Osteoblast (primary cell): ENCODE data around the gene SH3RF3. TPM values are rescaled to one million over a fixed set of nuclear protein-coding genes. Genes with fewer than 3 reads are reported as not detected.

Source experiments
- DNase-seq: peaks from one replicate; pipeline ENCODE4 v3.0.0; 2011; ENCODE audit warnings: low spot score, mixed read lengths; ENCODE audit not compliant: insufficient read length; ENCODE audit errors: missing footprints
- H2AFZ ChIP-seq: 2 replicates; pipeline ENCODE4 v1.6.0; 2011; ENCODE audit warnings: mild to moderate bottlenecking, low read length
- H3K27ac ChIP-seq: 2 replicates; pipeline ENCODE4 v1.5.1; 2011; ENCODE audit warnings: mild to moderate bottlenecking, low read depth, low read length, moderate library complexity
- H3K27me3 ChIP-seq: 2 replicates; pipeline ENCODE4 v1.6.0; 2012; ENCODE audit warnings: mild to moderate bottlenecking, control low read depth, inconsistent platforms, low read length, moderate library complexity; ENCODE audit not compliant: insufficient read depth
- H3K36me3 ChIP-seq: 2 replicates; pipeline ENCODE4 v1.5.1; 2011; ENCODE audit warnings: mild to moderate bottlenecking, low read length, control low read depth, moderate library complexity; ENCODE audit not compliant: insufficient read depth
- H3K4me1 ChIP-seq: 2 replicates; pipeline ENCODE4 v1.5.1; 2011; ENCODE audit warnings: mild to moderate bottlenecking, low read length, control low read depth, moderate library complexity; ENCODE audit not compliant: insufficient read depth
- H3K4me2 ChIP-seq: 2 replicates; pipeline ENCODE4 v1.6.0; 2011; ENCODE audit warnings: mild to moderate bottlenecking, low read length; ENCODE audit not compliant: insufficient read depth
- H3K4me3 ChIP-seq: fragments of 200-600 bp; sonication (generic); 3 replicates; pipeline ENCODE4 v1.5.1; 2012; ENCODE audit warnings: mild to moderate bottlenecking, low read length, inconsistent platforms; ENCODE audit not compliant: insufficient read depth
- H3K79me2 ChIP-seq: 2 replicates; pipeline ENCODE4 v1.6.0; 2012; ENCODE audit warnings: mild to moderate bottlenecking, low read length, control low read depth, inconsistent platforms; ENCODE audit not compliant: insufficient read depth
- H3K9me3 ChIP-seq: 2 replicates; pipeline ENCODE4 v1.5.1; 2011; ENCODE audit warnings: low read depth, low read length, control low read depth
- H4K20me1 ChIP-seq: 2 replicates; pipeline ENCODE4 v1.6.0; 2012; ENCODE audit warnings: mild to moderate bottlenecking, low read length, control low read depth; ENCODE audit not compliant: insufficient read depth
- total RNA-seq: library from RNA; depleted of rRNA; stranded (reverse); fragments of >200 nt; gene quantifications from 2 replicates; pipeline ENCODE4 v1.2.3, GENCODE V29; 2012
- TF ChIP-seq, protein P1 (sequence below): IDR thresholded peaks from 2 replicates; pipeline ENCODE4 v1.5.1; 2011; ENCODE audit warnings: mild to moderate bottlenecking, low read depth, low read length, moderate library complexity; ENCODE audit errors: extremely low read depth

SH3RF3 gene
- total RNA-seq, 1 donor: 14.8 TPM

DNA sequence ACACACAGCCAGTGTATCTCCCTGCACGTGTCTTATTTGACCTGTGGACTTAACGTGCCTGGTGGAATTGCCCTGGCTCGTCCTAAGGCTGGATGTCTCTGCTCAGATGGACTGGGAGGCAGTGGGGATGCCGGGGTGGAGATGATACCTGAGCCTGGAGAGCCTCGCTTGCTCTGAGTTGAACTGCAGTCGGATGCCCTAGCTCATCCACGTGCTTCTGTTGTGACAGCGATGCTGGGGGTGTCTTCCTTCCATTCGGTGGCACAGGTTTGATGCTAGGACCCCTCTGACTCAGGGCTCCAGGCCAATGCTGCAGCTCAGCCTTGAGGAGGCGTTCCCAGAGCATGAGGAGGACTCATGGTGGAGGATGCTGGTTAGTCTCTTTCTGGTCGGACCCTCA lies 117.6 kb downstream of the SH3RF3 start:
- Histone ChIP-seq H4K20me1 (peaks cover 8% of the 10 kb centered on the region), H3K27ac (no peak overlapping the region), H3K4me2 (no peak overlapping the region), H3K9me3 (no peaks in the 10 kb centered on the region), H2AFZ (no peak overlapping the region), H3K36me3 (no peaks in the 10 kb centered on the region), H3K27me3 (no peaks in the 10 kb centered on the region), H3K4me1 (peaks cover 26% of the 10 kb centered on the region), H3K4me3 (no peak overlapping the region), H3K79me2 (peaks cover 63% of the 10 kb centered on the region)
- TF ChIP-seq, protein P1, sequence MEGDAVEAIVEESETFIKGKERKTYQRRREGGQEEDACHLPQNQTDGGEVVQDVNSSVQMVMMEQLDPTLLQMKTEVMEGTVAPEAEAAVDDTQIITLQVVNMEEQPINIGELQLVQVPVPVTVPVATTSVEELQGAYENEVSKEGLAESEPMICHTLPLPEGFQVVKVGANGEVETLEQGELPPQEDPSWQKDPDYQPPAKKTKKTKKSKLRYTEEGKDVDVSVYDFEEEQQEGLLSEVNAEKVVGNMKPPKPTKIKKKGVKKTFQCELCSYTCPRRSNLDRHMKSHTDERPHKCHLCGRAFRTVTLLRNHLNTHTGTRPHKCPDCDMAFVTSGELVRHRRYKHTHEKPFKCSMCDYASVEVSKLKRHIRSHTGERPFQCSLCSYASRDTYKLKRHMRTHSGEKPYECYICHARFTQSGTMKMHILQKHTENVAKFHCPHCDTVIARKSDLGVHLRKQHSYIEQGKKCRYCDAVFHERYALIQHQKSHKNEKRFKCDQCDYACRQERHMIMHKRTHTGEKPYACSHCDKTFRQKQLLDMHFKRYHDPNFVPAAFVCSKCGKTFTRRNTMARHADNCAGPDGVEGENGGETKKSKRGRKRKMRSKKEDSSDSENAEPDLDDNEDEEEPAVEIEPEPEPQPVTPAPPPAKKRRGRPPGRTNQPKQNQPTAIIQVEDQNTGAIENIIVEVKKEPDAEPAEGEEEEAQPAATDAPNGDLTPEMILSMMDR: no peak
- no peak for DNase-seq

DNA sequence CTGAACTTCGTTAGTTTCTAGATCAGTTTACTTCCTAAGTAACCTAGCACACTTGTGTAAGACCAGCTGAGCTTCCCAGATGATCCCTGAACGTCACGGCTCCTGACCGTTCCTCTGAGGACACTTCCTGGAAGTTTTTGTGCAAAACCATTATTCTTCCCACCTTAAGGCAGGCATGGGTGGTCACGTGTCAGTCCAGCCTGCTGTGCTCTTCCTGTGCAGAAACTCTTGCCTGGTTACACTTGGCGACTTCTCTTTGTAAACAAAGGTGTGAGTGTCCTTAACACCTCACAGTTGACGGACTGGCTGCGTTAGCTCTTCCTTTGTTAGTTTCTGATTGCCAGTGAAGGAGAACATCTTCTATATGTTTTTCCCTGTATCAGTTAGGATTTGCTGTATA lies 118.3 kb downstream of the SH3RF3 start:
- peaks cover 61% of the 10 kb centered on the region for H3K79me2 ChIP-seq
- peaks cover 19% of the 10 kb centered on the region for H3K4me1 ChIP-seq

DNA sequence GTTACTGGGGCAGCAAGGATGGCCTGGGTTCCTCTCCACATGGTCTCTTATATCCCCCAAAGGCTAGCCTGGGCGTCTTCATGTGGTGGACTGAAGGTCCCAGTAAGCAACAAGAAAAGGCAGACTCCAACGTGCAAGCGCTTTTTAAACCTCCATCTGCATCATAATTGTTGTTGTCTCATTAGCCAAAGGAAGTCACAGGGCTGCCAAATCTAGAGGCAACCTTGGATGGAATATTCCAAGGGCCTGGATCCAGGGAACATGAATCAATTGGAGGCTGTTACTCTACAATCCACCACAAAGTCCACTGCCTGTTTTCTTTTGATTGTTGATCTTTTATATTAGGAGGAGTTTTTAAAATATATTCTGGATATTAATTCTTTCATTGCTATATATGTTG lies 118.8 kb downstream of the SH3RF3 start:
- H3K79me2 ChIP-seq: peaks cover 65% of the 10 kb centered on the region

More for the DNA sequence above, 118.3 kb downstream of the SH3RF3 start:
- no peak overlapping the region for H2AFZ ChIP-seq
- peaks cover 8% of the 10 kb centered on the region for H4K20me1 ChIP-seq
- no peak overlapping the region for H3K27ac ChIP-seq
- no peak overlapping the region for H3K4me3 ChIP-seq
- no peak overlapping the region for H3K4me2 ChIP-seq
- H3K36me3 ChIP-seq: no peaks in the 10 kb centered on the region
- H3K9me3 ChIP-seq: no peaks in the 10 kb centered on the region
- DNase-seq: no peak
- H3K27me3 ChIP-seq: no peaks in the 10 kb centered on the region
- TF ChIP-seq, protein P1: no peak

DNA sequence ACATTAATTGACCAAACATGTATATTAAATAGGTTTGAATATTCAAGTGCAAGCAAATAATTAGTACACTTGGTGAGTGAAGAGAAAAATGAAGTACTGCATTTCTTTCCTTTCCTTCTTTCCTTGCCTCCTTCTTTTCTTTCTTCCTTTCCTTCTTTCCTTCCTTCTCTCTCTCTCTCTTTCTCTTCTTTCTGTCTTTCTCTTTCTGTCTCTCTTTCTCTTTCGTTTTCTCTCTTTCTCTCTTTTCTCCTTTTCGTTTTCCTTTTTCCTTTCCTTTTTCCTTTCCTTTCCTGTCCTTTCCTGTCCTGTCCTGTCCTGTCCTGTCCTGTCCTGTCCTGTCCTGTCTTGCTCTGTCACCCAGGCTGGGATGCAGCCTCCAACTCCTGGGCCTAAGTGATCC lies 119.6 kb downstream of the SH3RF3 start:
- H3K79me2 ChIP-seq: peaks cover 68% of the 10 kb centered on the region
- peaks cover 8% of the 10 kb centered on the region for H4K20me1 ChIP-seq
- TF ChIP-seq, protein P1: no peak
- no peaks in the 10 kb centered on the region for H3K27me3 ChIP-seq
- no peaks in the 10 kb centered on the region for H3K9me3 ChIP-seq
- H3K4me1 ChIP-seq: peaks cover 6% of the 10 kb centered on the region
- DNase-seq: no peak
- no peak overlapping the region for H2AFZ ChIP-seq
- H3K4me2 ChIP-seq: no peak overlapping the region
- no peaks in the 10 kb centered on the region for H3K36me3 ChIP-seq
- no peak overlapping the region for H3K4me3 ChIP-seq
- no peak overlapping the region for H3K27ac ChIP-seq

More for the DNA sequence above, 118.8 kb downstream of the SH3RF3 start:
- DNase-seq: no peak
- Histone ChIP-seq H3K27me3 (no peaks in the 10 kb centered on the region), H3K4me2 (no peak overlapping the region), H3K36me3 (no peaks in the 10 kb centered on the region), H3K4me3 (no peak overlapping the region), H3K9me3 (no peaks in the 10 kb centered on the region), H4K20me1 (peaks cover 8% of the 10 kb centered on the region), H2AFZ (no peak overlapping the region), H3K4me1 (peaks cover 14% of the 10 kb centered on the region), H3K27ac (no peak overlapping the region)
- TF ChIP-seq, protein P1: no peak
